DND-41 (cell line): Measurements from ENCODE around the gene NT5C1B.

ENCODE experiments used
- CTCF ChIP-seq: IDR thresholded peaks from 2 replicates; pipeline ENCODE4 v1.5.1; 2012; ENCODE audit warnings: borderline replicate concordance, low read length, moderate library complexity, mild to moderate bottlenecking; ENCODE audit not compliant: poor library complexity, severe bottlenecking; ENCODE audit errors: extremely low read depth
- EZH2 ChIP-seq: IDR thresholded peaks from 3 replicates; pipeline ENCODE4 v1.6.1; 2012; ENCODE audit warnings: borderline replicate concordance, low read depth, mild to moderate bottlenecking, moderate library complexity, low read length, inconsistent platforms; ENCODE audit not compliant: severe bottlenecking

DNA sequence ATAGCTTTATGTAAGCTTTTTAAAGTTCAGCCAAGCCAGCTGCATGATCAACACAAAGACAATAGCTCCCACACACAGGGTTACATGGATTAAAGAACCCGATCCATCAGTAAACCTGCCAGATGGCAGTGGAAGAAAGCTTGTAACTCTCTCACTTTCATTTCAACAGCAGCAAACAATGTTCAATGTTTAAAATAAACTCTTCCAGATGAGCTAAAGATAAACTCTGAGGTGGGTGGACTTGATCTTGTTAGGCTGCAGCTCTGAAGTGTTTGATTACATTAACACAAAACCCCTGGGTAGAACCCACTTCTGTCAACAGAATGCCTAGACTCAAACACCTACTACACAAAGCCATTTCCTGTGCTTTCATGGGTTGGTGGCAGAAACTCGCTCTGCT is 42.8 kb downstream of the NT5C1B start:
- TF ChIP-seq CTCF: no peak
- no peak for TF ChIP-seq EZH2
